ENCODE measurements around the gene CNTRL. TPM values are rescaled to one million over a fixed set of nuclear protein-coding genes. Genes with fewer than 3 reads are reported as not detected.

CNTRL gene
- total RNA-seq, 1 experiment from 2014 or later, result 11.6 TPM

DNA sequence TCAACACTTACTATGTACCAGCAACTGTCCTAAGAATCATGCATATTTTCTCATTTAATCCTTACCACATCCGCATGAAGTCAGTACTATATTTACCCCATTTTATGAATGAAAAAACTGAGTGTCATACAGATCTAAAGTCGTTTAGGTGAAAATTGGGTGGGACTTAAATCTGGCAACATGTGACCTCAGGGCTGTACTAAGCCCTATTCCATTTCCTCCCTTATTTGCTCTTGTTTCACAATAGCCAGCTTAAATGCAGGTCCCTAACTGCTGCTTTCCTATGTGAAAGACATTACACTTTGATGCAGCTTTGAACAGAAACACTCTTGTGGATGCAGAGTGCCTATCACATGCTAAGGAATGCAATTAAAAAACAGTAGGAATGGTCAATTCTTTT lies 129.4 kb downstream of the CNTRL start:
- TF ChIP-seq, protein P1, sequence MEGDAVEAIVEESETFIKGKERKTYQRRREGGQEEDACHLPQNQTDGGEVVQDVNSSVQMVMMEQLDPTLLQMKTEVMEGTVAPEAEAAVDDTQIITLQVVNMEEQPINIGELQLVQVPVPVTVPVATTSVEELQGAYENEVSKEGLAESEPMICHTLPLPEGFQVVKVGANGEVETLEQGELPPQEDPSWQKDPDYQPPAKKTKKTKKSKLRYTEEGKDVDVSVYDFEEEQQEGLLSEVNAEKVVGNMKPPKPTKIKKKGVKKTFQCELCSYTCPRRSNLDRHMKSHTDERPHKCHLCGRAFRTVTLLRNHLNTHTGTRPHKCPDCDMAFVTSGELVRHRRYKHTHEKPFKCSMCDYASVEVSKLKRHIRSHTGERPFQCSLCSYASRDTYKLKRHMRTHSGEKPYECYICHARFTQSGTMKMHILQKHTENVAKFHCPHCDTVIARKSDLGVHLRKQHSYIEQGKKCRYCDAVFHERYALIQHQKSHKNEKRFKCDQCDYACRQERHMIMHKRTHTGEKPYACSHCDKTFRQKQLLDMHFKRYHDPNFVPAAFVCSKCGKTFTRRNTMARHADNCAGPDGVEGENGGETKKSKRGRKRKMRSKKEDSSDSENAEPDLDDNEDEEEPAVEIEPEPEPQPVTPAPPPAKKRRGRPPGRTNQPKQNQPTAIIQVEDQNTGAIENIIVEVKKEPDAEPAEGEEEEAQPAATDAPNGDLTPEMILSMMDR (conservative IDR thresholded peaks at IDR 0.05), result no peak
- Histone ChIP-seq H3K79me1 (ENCODE audit: insufficient read depth, low read depth, low read length, poor library complexity, severe bottlenecking) (no peaks in the 10 kb centered on the region), H2BK120ac (ENCODE audit: low read depth, low read length, poor library complexity, severe bottlenecking) (no peak overlapping the region), H3K4me2 (ENCODE audit: insufficient read depth, insufficient read length, low read length) (no peak overlapping the region), H3T11ph (ENCODE audit: low read length) (no peak overlapping the region), H3K9ac (ENCODE audit: extremely low read depth, insufficient read length, low read length) (no peak overlapping the region), H3K18ac (ENCODE audit: insufficient read length, low read depth, low read length) (no peak overlapping the region), H3K56ac (ENCODE audit: insufficient read length, low read depth, low read length) (no peak overlapping the region), H3K4ac (ENCODE audit: low read depth, low read length) (no peak overlapping the region), H4K5ac (ENCODE audit: insufficient read length, low read depth, low read length) (no peak overlapping the region), H4K20me1 (ENCODE audit: control insufficient read depth, insufficient read depth, insufficient read length) (no peaks in the 10 kb centered on the region), H3K4me1 (ENCODE audit: insufficient read depth, low read length) (no peaks in the 10 kb centered on the region; the same call in 1 of the 2 replicates), H3K23ac (ENCODE audit: insufficient read length, low read depth, low read length) (no peak overlapping the region), H4K8ac (replicated peaks; ENCODE audit: insufficient read length, low read depth, low read length) (no peak overlapping the region), H3K14ac (ENCODE audit: insufficient read depth, low read length) (no peak overlapping the region), H3K27me3 (ENCODE audit: insufficient read depth, low read length) (no peaks in the 10 kb centered on the region), H2AFZ (ENCODE audit: low read length) (no peak overlapping the region), H4K91ac (ENCODE audit: insufficient read length, low read depth, low read length) (no peak overlapping the region), H2BK15ac (ENCODE audit: low read depth, low read length) (no peak overlapping the region), H3K23me2 (ENCODE audit: insufficient read length, low read depth, low read length, poor library complexity, severe bottlenecking) (peaks cover 9% of the 10 kb centered on the region), H3K27ac (ENCODE audit: insufficient read length, low read depth, low read length) (no peak overlapping the region), H2AK5ac (ENCODE audit: insufficient read length, low read length) (no peak overlapping the region), H3K79me2 (ENCODE audit: insufficient read depth, low read length) (peaks cover 10% of the 10 kb centered on the region; the same call in 1 of the 2 replicates), H3K9me3 (ENCODE audit: control insufficient read depth, low read depth, low read length) (no peaks in the 10 kb centered on the region), H2BK5ac (ENCODE audit: insufficient read length, low read length) (no peak overlapping the region), H2BK12ac (ENCODE audit: insufficient read length, low read depth, low read length) (no peak overlapping the region), H2BK20ac (ENCODE audit: low read depth, low read length, poor library complexity, severe bottlenecking) (no peak overlapping the region)
- peaks cover 64% of the 10 kb centered on the region for H3K27me3 Mint-ChIP-seq (ENCODE audit: low read depth)
- peaks cover 31 to 33% of the 10 kb centered on the region in 2 experiments for H3K4me1 Mint-ChIP-seq
- H3K4me3 Mint-ChIP-seq, result no peak overlapping the region
- no CpG with 5 or more reads among the region's 2 CpGs for WGBS (ENCODE audit: extremely low coverage, insufficient read length, low lambda C conversion rate)
- no peaks in the 10 kb centered on the region; a peak in 1 of 5 replicates for H3K9me3 Mint-ChIP-seq
- H3K27ac Mint-ChIP-seq, result no peak overlapping the region
- no peaks in the 10 kb centered on the region; a peak in 2 of 7 replicates for H3K36me3 Mint-ChIP-seq (ENCODE audit: insufficient read depth in 1 of 3, low read depth in 3 of 3)
- no peak for DNase-seq
